Sigmoid colon (tissue), 4 donors: ENCODE data around the gene PAK6.

Source experiments
- CTCF ChIP-seq, 4 experiments: fragments of 450-650 bp in 3 of 4; fragments of 200-600 bp in 1 of 4; IDR thresholded peaks; one replicate each; pipeline ENCODE4 v1.5.1; 2016 to 2019; ENCODE audit warnings: antibody characterized with exemption in 4 of 4, mild to moderate bottlenecking in 3 of 4, moderate library complexity in 2 of 4
- EP300 ChIP-seq, 4 donors: sonication (generic); formaldehyde crosslinking; IDR thresholded peaks; one replicate each; pipeline ENCODE4 v1.6.1; 2017; ENCODE audit warnings: antibody characterized with exemption in 4 of 4
- POLR2AphosphoS5 ChIP-seq, 4 donors: sonication (generic); formaldehyde crosslinking; IDR thresholded peaks; one replicate each; pipeline ENCODE4 v1.6.1; 2017; ENCODE audit warnings: antibody characterized with exemption in 4 of 4

- TF ChIP-seq CTCF (IDR thresholded peaks at IDR 0.05) = no peak
- TF ChIP-seq EP300 (IDR thresholded peaks at IDR 0.05) = no peak
- no peak for TF ChIP-seq POLR2AphosphoS5 (IDR thresholded peaks at IDR 0.05)
Observed at GRCh38 chr15:40275523-40275922, 36.7 kb downstream of the PAK6 start.
